ENCODE data around the gene SNX10.
A peak's percentile ranks its signal among the peaks of the same experiment; 100 is the strongest.

Gene SNX10

GRCh38 chr7:26370011-26370410 is 78.3 kb downstream of the SNX10 start:
- DNase-seq, result no peak

- DNase-seq, result no peak
Observed at GRCh38 chr7:26372249-26372648, 80.6 kb downstream of the SNX10 start.

- no peak for DNase-seq
Observed at GRCh38 chr7:26372704-26373103, 81.0 kb downstream of the SNX10 start.

- no peak for DNase-seq
Observed at GRCh38 chr7:26374647-26375373, 83.1 kb downstream of the SNX10 start.

- no peak for DNase-seq
Observed at GRCh38 chr7:26375726-26376174, 84.1 kb downstream of the SNX10 start.

GRCh38 chr7:26376175-26376917 is 84.7 kb downstream of the SNX10 start:
- peak; percentile 66 for DNase-seq

- no peak for DNase-seq
Observed at GRCh38 chr7:26378016-26378415, 86.4 kb downstream of the SNX10 start.

GRCh38 chr7:26379711-26380110 is 88.0 kb downstream of the SNX10 start:
- DNase-seq, result no peak

GRCh38 chr7:26381476-26382353 is 90.1 kb downstream of the SNX10 start:
- DNase-seq, result no peak

GRCh38 chr7:26385240-26385639 is 93.6 kb downstream of the SNX10 start:
- no peak for DNase-seq

- no peak for DNase-seq
Observed at GRCh38 chr7:26387731-26388130, 96.1 kb downstream of the SNX10 start.

- DNase-seq, result no peak
Observed at GRCh38 chr7:26388256-26388655, 96.6 kb downstream of the SNX10 start.

GRCh38 chr7:26390016-26390415 is 98.4 kb downstream of the SNX10 start:
- no peak for DNase-seq

- no peak for DNase-seq
Observed at GRCh38 chr7:26393818-26394217, 102.2 kb downstream of the SNX10 start.

- DNase-seq, result peak; percentile 49
Observed at GRCh38 chr7:26397332-26397731, 105.7 kb downstream of the SNX10 start.

- no peak for DNase-seq
Observed at GRCh38 chr7:26397796-26398426, 106.2 kb downstream of the SNX10 start.

GRCh38 chr7:26398427-26398755 is 106.7 kb downstream of the SNX10 start:
- DNase-seq, result peak; percentile 86

- peak; percentile 65 for DNase-seq
Observed at GRCh38 chr7:26398756-26399509, 107.3 kb downstream of the SNX10 start.

- DNase-seq, result no peak
Observed at GRCh38 chr7:26399736-26400135, 108.1 kb downstream of the SNX10 start.

GRCh38 chr7:26403640-26404039 is 112.0 kb downstream of the SNX10 start:
- DNase-seq, result no peak

GRCh38 chr7:26404189-26404996 is 112.7 kb downstream of the SNX10 start:
- no peak for DNase-seq

Measured in right forelimb (tissue), 1 donor.